ENCODE measurements around the gene SAFB.

Gene SAFB

DNA sequence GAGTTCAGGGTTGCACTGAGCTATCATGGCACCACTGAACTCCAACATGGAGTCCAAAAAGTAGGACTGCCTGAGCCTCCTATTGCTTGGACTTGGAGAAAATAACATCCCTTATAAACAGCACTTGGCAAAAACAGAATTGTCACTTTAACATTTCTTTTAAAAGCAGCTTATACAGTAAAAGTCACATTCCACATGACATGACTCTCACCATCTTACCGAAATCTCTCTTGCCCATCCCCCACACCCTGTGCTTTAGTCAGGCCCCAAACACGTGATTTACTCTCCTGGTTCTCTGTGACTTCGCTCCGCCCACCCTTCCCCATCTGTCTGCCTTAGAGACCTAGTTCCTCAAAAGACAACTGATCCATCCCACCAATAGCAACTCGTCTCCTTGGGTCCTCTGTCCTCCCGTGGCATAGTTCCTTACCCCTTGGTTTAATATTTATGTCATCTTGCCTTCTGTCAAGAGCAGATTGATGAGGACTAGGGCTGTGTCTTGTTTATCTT, 4.6 kb downstream of the SAFB start:
- DNase-seq (ENCODE audit: low spot score) = no peak

DNA sequence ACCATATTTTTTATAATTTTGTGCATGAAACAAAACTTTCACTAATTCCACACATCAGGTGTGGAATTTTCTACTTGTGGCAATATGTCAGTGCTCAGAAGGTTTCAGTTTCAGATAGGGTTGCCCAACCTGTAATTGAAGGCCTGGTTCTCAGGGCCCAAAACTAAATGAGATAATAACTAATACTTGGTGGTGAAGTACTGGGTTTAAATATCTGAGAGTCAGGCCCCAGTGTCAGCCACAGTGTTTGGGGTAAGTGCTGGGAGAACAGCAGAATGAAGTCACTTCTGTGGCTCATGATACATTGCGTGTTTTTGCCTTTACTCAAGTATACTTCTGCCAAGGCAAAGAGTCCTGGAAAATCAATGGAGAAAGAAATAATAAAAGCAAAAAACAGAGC, 5.6 kb downstream of the SAFB start:
- DNase-seq (ENCODE audit: low spot score) = no peak

DNA sequence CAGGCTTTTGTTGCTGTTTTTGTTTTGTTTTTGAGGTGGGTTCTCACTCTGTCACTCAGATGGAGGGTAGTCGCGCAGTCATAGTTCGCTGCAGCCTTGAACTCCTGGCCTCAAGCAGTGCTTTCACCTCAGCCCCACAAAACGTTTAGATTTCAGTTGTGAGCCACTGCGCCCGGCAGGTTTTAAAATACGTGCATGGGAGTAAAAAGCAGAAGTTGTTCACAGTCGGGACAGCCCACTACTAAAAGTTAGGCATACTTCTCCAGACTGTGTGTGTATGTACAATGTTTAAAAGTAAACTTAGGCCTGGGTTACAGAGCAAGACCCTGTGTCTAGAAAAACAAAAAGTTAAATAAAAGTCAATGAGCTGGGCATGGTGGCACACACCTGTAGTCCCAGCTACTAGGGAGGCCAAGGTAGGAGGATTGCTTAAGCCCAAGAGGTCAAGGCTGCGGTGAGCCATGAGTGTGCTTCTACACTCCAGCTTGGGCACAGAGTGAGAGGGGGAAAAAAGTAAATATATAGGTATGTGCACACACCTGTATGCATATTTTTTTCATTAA, 6.1 kb downstream of the SAFB start:
- DNase-seq (ENCODE audit: low spot score) = no peak

DNA sequence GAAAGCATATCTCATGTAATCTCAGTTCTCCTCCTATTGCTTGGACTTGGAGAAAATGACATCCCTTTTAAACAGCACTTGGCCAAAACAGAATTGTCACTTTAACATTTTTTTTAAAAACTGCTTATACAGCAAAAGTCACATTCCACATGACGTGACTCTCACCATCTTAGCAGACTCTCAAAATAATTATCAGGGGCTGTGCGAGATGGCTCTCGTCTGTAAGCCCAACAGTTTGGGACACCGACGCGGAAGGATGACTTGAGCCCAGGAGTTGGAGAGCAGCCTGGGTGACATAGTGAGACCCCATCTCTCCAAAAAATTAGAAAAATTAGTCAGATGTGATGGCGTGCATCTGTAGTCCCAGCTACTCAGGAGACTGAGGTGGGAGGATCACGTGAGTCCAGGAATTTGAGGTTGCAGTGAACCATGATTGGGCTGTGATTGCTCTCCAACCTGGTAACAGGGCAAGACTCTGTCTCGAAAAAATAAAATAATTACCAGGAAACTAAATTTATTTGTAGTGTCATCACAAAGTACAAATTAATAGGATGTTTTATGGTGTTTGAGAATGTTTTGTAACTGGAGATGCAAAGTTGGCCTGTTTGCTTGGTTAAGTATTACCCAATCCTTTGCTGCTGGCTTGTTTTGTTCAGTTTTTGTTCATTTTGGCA, 8.8 kb downstream of the SAFB start:
- no peak for DNase-seq (ENCODE audit: low spot score)

DNA sequence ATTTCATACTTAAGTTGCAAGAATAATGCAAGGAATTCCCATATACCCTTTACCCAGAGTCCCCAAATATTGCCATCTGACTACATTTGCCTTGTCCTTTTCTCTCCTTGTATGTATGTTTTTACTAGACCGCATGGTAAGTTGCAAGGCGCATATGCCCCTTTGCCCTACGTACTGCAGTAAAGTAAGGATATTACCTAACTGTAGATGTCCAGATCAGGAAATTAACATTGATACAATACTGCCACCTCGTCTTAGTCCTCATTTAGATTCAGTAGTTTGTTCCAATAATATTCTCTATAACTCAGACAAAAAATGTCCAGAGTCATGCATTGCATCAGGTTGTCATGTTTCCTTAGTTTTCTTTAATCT, 9.3 kb downstream of the SAFB start:
- no peak for DNase-seq (ENCODE audit: low spot score)

DNA sequence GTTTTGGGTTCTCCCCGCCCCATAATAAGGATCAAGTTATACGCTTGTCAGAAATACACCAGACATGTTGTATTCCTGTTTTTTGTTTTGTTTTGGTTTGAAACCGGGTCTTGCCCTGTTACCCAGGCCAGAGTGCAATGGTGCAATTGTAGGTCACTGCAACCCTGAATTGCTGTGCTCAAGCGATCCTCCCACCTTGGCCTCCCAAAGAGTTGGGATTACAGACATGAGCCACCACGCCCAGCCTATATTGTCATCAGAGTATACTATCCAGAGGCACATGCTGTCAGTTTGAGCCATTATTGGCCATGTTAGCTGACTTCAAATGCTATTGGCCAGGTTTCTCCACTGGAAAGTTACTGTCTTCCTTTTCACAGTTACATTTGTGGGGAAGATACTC, 9.8 kb downstream of the SAFB start:
- DNase-seq (ENCODE audit: low spot score) = no peak

DNA sequence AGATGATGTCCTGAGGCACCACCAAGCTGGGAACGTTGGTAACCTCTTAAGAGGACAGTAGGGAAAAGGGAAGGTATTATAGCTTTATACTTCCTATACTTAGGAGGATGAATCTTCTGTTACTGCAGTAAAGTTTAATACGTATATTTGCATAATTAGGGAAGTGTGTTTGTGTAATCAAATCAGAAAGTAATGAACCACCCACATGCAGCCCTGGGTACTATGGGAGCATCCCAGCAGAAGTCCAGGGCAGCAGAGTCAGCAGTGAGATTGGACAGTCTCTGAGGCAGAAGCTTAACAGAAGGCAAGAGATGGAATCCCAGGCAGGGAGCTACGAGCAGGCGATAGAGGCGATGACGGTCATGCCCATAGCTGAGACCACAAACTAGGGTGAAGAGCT, 12.5 kb downstream of the SAFB start:
- no peak for DNase-seq (ENCODE audit: low spot score)

DNA sequence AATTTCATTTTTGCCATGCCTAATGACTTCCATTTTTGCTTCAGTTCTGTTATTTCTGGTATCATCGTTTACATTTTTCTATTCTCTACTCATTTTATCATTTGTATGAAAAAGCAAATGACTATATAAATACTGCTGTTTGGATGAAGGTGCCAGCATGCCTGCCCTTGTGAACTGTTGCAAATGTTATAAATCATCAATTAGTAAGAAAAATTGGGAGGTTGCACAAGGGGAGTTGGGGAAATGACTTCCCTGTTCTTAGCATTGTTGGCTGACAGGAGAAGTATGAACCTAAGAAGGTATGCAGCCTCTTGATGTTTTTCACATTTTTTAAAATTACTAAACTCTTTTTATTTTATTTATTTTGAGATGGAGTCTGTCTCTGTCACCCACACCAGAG, 15.1 kb downstream of the SAFB start:
- no peak for DNase-seq (ENCODE audit: low spot score)

DNA sequence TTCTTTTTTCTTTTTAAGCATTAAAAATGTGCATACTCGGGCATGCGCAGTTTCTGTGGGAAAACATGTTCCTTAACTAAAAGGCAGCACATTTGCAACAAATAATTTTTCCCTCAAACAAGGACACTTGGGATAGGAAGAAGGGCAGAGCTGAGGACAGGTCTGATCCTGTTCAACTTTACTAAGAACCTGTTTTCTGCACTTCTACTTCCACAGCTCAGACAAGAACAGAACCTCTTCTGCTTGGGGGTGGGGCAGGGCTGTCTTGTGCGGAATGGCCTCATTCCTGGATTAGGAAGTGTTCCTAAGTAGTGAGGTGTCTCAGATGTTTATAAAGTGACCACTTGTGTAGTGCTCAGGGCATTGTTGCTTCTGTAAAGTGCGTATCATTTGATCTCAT, 18.3 kb downstream of the SAFB start:
- DNase-seq (ENCODE audit: low spot score) = no peak

DNA sequence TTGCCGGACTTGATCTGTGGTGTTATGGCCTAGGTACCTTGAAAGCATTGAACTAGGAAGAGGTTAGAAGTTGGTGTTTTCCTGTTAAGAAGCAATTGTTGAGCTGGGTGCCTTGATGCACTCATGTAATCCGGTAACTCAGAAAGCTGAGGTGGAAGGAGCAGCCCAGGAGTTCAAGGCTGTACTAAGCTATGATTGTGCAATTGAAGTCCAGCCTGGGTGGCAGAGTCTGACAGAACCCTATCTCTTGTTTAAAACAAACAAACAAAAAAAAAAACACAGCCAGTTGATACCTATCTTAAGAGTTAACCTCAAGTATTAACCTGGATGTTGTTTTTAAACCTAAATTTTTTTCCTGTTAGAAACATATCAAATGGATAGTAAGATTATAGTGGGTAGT, 19.3 kb downstream of the SAFB start:
- no peak for DNase-seq (ENCODE audit: low spot score)

DNA sequence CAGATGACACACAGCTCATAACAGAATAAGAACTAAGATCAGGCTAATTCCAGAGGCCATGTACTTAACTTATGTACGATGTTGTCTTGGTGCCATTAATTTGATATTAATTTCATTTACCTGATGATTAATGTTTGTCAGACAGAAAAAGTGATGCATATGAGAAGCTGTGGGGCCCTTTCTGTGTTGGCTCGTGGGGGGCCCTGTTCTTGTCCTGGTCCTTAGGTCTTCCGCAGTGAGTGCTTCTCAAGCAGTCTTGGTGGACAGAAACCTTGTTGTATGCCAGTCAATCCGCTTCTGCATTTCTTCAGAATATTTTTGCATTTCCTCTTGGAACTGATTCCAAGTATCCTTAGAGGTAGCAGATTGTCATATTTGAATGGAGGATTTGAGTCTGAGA, 20.2 kb downstream of the SAFB start:
- DNase-seq (ENCODE audit: low spot score) = no peak

DNA sequence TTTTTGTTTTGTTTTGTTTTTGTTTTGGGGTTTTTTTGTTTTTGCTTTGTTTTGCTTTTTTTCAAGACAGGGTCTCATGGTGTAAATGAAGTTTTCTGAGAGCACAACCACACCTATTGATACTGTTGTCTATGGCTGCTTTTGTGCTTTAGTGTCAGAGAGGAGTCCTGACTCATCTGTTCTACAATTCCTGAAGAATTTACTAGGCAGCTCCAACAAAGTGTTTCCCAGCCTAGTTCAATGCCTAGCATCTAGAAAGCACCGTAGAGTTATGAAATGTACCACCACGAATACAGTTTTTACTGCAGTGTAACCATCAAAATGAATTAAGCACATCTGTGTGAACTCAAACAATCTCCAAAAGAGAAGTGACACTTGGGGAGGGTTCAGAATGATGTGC, 21.2 kb downstream of the SAFB start:
- no peak for DNase-seq (ENCODE audit: low spot score)

DNA sequence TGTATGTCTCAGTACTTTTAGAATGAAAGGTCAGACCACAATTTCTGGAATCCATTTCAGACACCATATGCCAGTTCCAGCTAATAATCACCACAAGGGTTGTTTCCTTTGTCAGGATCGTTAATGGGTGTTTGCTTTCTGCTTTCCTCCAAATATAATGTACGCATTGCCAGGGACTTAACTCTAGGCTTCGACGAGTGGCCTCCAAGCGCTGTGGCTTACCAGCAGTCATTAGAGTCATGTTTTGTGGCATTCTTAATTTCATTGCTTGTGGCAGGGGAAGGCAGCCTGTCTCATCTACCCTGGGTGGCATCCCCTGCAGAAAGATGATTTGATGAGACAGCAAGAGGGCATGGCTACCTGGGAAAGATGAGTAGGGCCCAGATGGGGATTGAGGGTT, 22.5 kb downstream of the SAFB start:
- DNase-seq (ENCODE audit: low spot score) = no peak

DNA sequence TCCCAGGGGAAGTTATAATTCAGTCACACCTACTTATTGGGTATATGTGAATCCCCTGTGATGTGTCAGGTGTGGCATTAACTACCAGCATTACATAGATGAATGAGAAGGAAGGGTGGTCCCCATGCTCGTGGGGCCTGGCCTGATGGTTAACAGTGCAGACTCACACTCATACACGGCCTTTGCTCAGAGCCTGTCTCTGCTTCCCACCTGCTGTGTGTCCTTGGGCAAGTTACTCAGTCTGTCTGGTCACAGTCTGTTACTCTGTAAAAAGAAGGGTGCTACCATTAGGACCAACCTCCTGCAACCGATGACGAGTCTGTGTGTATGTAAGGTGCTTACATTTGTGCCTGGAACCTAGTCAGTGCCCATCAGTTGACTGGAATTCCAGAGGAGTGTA, 23.8 kb downstream of the SAFB start:
- DNase-seq (ENCODE audit: low spot score) = no peak

DNA sequence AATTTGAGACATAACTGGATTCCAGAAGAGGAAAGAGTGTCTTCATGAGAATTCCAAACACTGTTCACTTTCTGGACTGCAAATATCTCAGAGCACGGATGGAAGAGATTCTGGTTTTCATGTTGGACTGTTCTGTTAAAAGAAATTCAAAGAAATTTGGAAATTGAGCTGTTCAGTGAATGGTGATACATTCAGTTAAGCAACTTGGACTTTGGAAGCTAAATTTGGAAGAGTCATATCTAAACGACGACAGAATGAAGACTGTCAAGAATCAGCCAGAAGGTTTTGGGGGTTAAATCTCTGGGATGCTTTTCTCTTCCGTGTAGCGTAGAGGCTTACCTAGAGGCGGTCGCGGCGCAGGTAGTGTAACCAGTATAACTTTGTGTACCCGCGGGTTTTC, 25.6 kb downstream of the SAFB start:
- no peak for DNase-seq (ENCODE audit: low spot score)

DNA sequence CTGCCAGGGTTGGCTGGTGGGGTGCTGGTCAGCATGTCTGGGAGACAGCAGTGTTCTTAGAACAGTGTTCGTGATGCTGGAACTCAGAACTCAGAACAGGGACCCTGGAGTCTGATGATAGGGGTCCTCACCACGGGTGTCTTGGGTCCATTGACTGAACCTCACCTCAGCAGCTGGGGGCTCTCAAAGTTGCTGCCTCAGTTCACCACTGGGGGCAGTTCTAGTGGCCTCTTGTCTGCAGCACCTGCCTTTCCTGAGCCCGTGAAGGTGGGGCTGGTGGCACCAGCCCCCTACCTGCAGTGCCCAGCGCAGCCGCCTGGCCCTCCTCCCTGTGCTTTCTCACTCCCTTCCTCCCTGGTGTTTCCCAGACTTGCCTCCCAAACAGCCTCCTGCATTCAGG, 28.5 kb downstream of the SAFB start:
- no peak for DNase-seq (ENCODE audit: low spot score)

DNA sequence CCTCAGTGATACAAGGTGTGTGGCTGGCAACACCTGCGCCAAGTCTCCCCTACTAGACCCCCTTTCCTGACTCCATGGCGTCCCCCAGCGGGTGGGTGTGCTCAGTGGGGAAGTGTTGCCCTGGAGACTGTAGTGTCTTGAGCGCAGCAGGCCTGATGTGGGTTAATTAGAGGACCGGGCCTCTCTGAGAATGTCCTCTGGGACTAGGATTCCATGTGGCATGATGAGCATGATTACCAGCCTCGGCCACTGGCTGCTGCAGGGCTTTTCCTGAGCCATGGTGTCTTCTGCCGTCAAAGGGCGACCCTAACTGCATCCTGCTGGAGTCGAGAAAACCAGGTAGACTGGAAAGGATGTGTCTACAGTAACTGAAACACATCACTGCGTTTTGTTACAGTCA, 29.4 kb downstream of the SAFB start:
- DNase-seq (ENCODE audit: low spot score) = no peak

DNA sequence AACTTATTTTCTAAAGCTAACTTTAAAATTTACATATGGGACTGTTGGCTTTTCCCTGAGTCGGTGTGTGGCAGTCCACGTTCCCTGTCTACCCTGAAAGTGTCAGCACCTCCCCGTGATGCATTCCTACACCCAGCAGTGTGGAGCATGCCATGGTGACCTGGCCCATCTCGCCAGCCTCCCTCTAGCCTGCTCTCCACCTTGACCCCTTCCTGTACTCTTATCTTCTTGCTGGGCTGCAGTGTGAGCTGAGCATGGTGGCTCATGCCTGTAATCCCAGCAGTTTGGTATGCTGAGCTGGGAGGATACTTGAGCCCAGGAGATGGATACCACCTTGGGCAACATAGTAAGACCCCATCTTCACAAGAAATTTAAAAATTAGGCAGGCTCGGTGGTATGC, 32.0 kb downstream of the SAFB start:
- DNase-seq (ENCODE audit: low spot score) = no peak

DNA sequence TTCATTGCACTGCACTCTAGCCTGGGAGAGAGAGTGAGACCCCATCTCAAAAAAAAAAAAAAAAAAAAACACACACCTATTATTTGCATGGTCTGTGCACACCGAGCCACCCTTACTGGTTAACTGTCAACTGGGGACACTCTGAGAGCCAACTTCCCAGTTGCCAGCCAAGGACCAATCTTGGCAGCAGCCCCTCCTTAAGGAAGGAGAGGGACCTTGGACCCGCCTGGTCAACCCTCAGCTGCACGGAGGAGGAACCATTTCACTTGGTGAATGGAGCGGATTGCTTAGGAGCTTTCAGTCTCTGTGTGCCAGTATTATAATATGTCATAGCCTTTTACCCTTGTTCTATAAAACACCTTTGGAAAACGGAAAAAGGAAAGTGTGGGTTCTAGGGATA, 32.5 kb downstream of the SAFB start:
- no peak for DNase-seq (ENCODE audit: low spot score)

DNA sequence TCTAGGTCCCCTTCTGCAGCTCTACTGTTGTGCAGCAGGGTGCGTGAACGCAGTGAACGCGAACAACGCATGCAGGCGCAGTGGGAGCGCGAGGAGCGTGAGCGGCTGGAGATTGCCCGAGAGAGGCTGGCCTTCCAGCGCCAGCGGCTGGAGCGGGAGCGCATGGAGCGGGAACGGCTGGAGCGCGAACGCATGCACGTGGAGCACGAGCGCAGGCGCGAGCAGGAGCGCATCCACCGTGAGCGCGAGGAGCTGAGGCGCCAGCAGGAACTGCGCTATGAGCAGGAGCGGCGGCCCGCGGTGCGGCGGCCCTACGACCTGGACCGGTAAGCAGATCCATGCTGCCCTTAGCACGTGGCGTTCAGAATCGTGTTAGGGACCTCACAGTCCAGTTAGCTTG, 38.6 kb downstream of the SAFB start:
- DNase-seq (ENCODE audit: low spot score) = no peak

DNA sequence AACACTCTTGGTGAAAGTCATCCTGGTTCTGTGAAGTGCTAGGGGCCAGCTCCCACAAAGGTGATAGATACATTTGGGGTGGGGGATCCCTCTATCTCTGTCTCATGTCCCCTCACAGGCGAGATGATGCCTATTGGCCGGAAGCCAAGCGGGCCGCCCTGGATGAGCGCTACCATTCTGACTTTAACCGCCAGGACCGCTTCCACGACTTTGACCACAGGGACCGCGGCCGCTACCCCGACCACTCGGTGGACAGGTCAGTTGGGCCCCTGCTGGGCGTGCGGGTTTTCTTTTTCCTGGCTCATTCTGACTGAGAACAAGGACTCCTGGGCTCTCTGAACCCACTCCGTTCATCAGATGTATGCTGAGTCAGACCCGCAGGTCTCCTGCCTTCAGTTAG, 41.0 kb downstream of the SAFB start:
- no peak for DNase-seq (ENCODE audit: low spot score)

DNA sequence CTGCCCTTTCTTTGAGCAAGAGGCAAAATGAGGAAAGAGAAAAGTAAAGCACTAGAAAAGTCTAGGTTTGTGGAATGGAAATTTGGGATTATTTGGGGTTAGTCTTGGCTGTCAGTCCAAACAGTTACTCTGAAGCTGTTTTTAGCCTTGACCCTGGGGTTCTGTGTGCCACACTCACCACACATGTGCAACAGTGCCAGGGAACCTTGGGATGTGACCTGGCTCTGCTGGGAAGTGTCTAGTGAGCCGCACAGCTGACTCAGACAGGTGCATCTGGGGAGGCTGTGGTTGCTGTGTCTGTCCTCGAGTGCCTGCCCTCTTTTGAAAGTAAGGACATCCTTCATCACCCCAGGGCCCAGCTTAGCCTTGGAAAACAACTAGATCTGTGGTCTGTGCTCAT, 41.6 kb downstream of the SAFB start:
- DNase-seq (ENCODE audit: low spot score) = no peak

DNA sequence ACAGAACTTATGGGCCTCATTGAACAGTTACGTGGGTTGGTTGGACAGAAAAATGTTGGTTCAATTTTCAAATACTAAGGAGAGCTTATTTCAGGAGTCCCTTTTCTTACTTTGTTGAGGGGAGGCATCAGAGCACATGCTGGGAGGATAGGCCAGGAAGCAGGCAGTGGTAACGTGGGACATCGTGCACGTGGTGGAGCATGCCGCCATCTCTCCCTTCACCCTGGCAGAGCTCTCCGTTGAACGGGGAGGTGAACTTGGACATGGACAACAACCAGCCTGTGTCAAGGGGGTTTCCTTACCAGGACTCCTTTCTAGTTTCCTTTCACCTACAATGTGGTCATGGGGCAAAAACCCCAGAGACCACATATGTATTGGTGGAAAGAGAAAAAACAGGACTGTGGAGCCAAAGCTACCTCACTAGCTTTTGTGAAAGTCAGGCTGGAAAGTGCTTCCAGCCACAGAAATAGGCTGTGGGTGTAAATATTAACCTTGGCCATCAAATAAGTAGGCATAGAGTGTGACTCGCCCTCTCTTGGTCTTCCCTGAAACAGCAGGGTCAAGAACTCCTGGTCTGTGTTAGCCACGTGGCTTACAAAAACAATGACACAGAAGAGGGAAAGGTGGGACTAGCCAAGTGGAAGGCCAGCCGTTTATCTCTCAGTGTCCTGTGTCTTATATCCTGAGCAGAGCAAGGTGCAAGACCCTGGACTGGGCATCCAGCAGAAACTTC, 43.1 kb downstream of the SAFB start:
- DNase-seq (ENCODE audit: low spot score) = no peak
